ENCODE data around the gene ZNF232.

DNA sequence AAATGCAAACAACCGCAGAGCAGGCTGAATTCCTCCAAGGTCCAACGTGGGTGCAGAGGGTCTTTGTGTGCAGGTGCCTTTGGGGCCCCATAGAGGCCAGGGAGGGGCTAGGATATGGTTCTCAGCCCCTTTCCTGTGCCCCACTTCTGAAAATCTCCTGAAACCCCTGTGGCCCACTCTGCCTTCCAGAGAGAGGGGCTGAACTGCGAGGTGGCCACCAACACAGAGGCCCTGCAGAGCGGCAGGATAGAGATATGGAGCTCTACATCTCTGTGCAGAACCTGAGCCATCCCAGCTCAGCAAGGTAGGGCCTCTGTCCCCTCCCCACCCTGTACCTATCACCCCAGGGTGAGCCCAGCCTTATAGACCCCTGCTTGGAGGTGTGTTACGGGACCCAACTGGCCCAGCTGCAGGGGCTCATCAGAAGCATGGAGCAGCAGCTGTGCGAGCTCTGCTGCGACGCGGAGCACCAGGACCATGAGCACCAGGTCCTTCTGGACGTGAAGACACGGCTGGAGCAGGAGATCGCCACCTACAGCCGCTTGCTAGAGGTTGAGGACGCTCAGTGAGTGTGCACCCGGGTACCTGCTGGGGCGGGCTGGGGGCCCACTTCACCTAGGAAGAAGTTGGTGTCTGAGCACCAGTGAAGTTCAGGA, 9.6 kb upstream of the ZNF232 start:
- TF ChIP-seq CTCF (IDR thresholded peaks at IDR 0.05) (no peak), POLR2A (IDR thresholded peaks at IDR 0.05) (no peak)

Data from ovary (tissue), 3 donors.